ENCODE measurements around the gene SLC43A2. TPM values are rescaled to one million over a fixed set of nuclear protein-coding genes. Genes with fewer than 3 reads are reported as not detected.
A peak's percentile ranks its signal among the peaks of the same experiment; 100 is the strongest.

The SLC43A2 gene
- polyA plus RNA-seq, 1 donor (not counting 4 experiments of a cell fraction or from before 2014, with no cell fraction given), result 12.7 TPM

DNA sequence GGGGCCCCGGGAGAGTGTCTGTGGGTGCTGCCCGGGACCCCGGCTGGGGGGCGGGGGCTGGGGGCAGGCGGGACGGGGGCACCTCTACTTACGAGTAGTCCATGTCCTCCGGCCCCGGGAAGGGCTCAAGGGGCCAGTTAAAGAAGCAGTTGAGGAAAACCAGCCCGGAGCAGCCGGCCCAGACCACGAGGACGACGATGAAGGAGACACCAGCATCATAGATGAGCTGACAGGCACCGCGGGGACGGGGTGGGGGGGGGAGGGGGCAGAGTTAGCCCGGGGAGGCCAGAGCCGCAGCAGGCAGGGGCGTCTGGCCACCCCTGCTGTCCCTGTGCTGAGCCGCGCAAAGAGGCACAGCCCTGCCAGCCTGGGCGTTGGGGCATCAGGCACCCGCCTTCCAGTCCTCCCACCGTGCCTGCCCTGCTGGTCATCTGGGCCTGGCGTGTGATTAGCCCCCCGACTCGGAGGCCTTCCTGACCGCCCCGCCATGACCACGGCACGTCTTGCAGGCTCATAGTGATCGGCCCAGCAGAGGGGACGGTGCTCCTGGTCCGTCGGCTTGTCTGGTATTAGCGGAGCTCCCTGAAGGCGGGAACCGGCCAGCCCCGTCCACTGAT lies 37.1 kb downstream of the SLC43A2 start:
- no peak overlapping the region for H3K4me3 ChIP-seq (ENCODE audit: control insufficient read depth in 2 of 3, extremely low read depth in 1 of 3, insufficient read depth in 2 of 3, low read depth in 1 of 3, low read length in 3 of 3)
- no peaks in the 10 kb centered on the region for H3K9me3 ChIP-seq (ENCODE audit: control insufficient read depth, low read depth, low read length)
- peaks cover 0 to 18% of the 10 kb centered on the region in 2 experiments for H3K36me3 ChIP-seq (ENCODE audit: control insufficient read depth in 2 of 2, extremely low read depth in 1 of 2, insufficient read depth in 2 of 2, low read length in 2 of 2)
- DNase-seq (ENCODE audit: low read depth, low spot score) (no peak), FAIRE-seq (no peak)
- no peak overlapping the region for H3K27ac ChIP-seq (ENCODE audit: control insufficient read depth, insufficient read depth, low read length)
- dilution Hi-C loops (cut with MboI; ENCODE audit: extremely low pct_ligation_motif_present, low sequenced_read_pairs), result no loop called here
- H2AFZ ChIP-seq (ENCODE audit: control insufficient read depth, low read length), result no peak overlapping the region
- no peak overlapping the region for H3K4me2 ChIP-seq (ENCODE audit: control insufficient read depth, extremely low read depth, insufficient read depth, low read depth, low read length)
- H3K27me3 ChIP-seq (ENCODE audit: control insufficient read depth, extremely low read depth, insufficient read depth, low read length), result no peaks in the 10 kb centered on the region
- H3K9ac ChIP-seq (ENCODE audit: control insufficient read depth, extremely low read depth, insufficient read depth, low read length), result no peak overlapping the region
- no peaks in the 10 kb centered on the region for H3K9me1 ChIP-seq (ENCODE audit: control insufficient read depth, extremely low read depth, insufficient read depth, low read length)
- H3K79me2 ChIP-seq (ENCODE audit: control insufficient read depth, insufficient read depth, low read length), result no peaks in the 10 kb centered on the region
- peaks cover 14% of the 10 kb centered on the region for H3K4me1 ChIP-seq (ENCODE audit: control insufficient read depth, extremely low read depth, insufficient read depth, low read length)
- H4K20me1 ChIP-seq (ENCODE audit: control insufficient read depth, extremely low read depth, insufficient read depth, low read length), result peaks cover 8% of the 10 kb centered on the region
- TF ChIP-seq EZH2 (IDR thresholded peaks at IDR 0.05; ENCODE audit: low read length) (no peak), CTCF (optimal IDR thresholded peaks at IDR 0.05 in 1 of 3, IDR thresholded peaks at IDR 0.05 in 1 of 3, conservative IDR thresholded peaks at IDR 0.05 in 1 of 3; ENCODE audit: extremely low read depth in 1 of 3, insufficient read depth in 2 of 3, low read length in 3 of 3) (no peak)

DNA sequence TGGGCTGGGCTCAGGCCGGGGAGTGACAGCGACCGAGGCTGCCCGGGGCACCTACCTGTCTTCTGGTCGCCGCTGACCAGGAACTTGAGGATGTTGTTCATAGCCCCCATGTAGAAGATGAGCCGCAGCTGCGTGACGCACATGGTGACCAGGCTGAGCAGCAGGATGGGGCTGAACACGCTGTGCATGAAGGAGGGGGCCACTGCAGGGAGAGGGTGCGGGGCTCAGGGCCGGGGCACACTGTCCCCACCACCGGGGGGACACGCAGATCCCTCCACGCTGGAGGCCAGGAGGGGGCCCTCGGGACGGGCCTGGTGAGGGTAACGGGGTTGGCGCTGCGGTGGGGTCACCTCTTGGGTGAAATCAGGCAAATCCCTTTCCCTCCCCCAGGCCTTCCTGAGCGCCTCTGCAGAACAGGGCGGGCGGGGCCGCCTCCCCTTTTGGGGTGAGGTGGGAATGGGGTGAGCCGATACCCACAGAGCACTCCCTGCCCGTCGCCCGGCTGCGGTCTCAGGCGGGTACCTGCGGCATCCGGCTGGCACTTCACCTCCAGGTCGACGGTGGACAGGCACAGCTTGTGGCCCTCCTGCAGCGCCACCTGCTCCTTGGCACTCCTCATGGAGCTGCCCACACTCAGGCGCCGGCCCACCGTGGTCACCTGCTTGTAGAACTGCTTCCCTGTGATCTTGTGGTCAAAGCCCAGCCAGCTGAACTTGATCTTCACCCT lies 37.7 kb downstream of the SLC43A2 start:
- FAIRE-seq (no peak), DNase-seq (ENCODE audit: low read depth, low spot score) (no peak)
- Histone ChIP-seq H2AFZ (ENCODE audit: control insufficient read depth, low read length) (no peak overlapping the region), H3K27ac (ENCODE audit: control insufficient read depth, insufficient read depth, low read length) (no peak overlapping the region), H3K9me1 (ENCODE audit: control insufficient read depth, extremely low read depth, insufficient read depth, low read length) (no peaks in the 10 kb centered on the region), H3K36me3 (ENCODE audit: control insufficient read depth in 2 of 2, extremely low read depth in 1 of 2, insufficient read depth in 2 of 2, low read length in 2 of 2) (peaks cover 0 to 18% of the 10 kb centered on the region in 2 experiments), H4K20me1 (ENCODE audit: control insufficient read depth, extremely low read depth, insufficient read depth, low read length) (peaks cover 8% of the 10 kb centered on the region), H3K4me1 (ENCODE audit: control insufficient read depth, extremely low read depth, insufficient read depth, low read length) (peaks cover 15% of the 10 kb centered on the region), H3K9ac (ENCODE audit: control insufficient read depth, extremely low read depth, insufficient read depth, low read length) (peak overlapping the region; percentile 39), H3K9me3 (ENCODE audit: control insufficient read depth, low read depth, low read length) (no peaks in the 10 kb centered on the region), H3K4me3 (ENCODE audit: control insufficient read depth in 2 of 3, extremely low read depth in 1 of 3, insufficient read depth in 2 of 3, low read depth in 1 of 3, low read length in 3 of 3) (no peak overlapping the region), H3K27me3 (ENCODE audit: control insufficient read depth, extremely low read depth, insufficient read depth, low read length) (no peaks in the 10 kb centered on the region), H3K4me2 (ENCODE audit: control insufficient read depth, extremely low read depth, insufficient read depth, low read depth, low read length) (peak overlapping the region; percentile 78), H3K79me2 (ENCODE audit: control insufficient read depth, insufficient read depth, low read length) (no peaks in the 10 kb centered on the region)
- TF ChIP-seq CTCF (optimal IDR thresholded peaks at IDR 0.05 in 1 of 3, IDR thresholded peaks at IDR 0.05 in 1 of 3, conservative IDR thresholded peaks at IDR 0.05 in 1 of 3; ENCODE audit: extremely low read depth in 1 of 3, insufficient read depth in 2 of 3, low read length in 3 of 3) (no peak), EZH2 (IDR thresholded peaks at IDR 0.05; ENCODE audit: low read length) (no peak)
- dilution Hi-C loops (cut with MboI; ENCODE audit: extremely low pct_ligation_motif_present, low sequenced_read_pairs), result no loop called here
